Ishikawa (cell line): ENCODE measurements around the gene INO80D.

ENCODE experiments used
- CEBPB ChIP-seq: IDR thresholded peaks from 2 replicates; pipeline ENCODE4 v1.6.1; 2012
- FOXM1 ChIP-seq: IDR thresholded peaks from 2 replicates; pipeline ENCODE4 v1.6.1; 2012; ENCODE audit warnings: low read depth, borderline replicate concordance
- MAX ChIP-seq: IDR thresholded peaks from 2 replicates; pipeline ENCODE4 v1.6.1; 2012
- REST ChIP-seq: IDR thresholded peaks from 2 replicates; pipeline ENCODE4 v1.6.1; 2012; ENCODE audit warnings: low read depth, mild to moderate bottlenecking
- TCF12 ChIP-seq: IDR thresholded peaks from 2 replicates; pipeline ENCODE4 v1.6.1; 2012; ENCODE audit warnings: low read depth
- YY1 ChIP-seq: IDR thresholded peaks from 2 replicates; pipeline ENCODE4 v1.6.1; 2012; ENCODE audit warnings: low read depth

GRCh38 chr2:206062724-206063123 lies 23.2 kb downstream of the INO80D start:
- TF ChIP-seq REST = no peak
- no peak for TF ChIP-seq YY1
- TF ChIP-seq MAX = no peak
- no peak for TF ChIP-seq CEBPB
- no peak for TF ChIP-seq TCF12
- no peak for TF ChIP-seq FOXM1
